ENCODE data around the gene ANKRD40. TPM values are rescaled to one million over a fixed set of nuclear protein-coding genes. Genes with fewer than 3 reads are reported as not detected.
A peak's percentile ranks its signal among the peaks of the same experiment; 100 is the strongest.

ANKRD40 gene
- total and polyA plus RNA-seq, 5 experiments from 2014 or later, result 2.8 to 39.5 (median 5.2) TPM

- DNase-seq, result no peak
- H3K4me1 Mint-ChIP-seq, result peaks cover 4 to 11% (median 9%) of the 10 kb centered on the region in 4 donors
- no peak overlapping the region for H3K4me3 Mint-ChIP-seq
- peaks cover 1 to 12% (median 4%) of the 10 kb centered on the region in 5 donors for H3K27me3 Mint-ChIP-seq
- POLR2A ChIA-PET, result no interaction called here
- peak overlapping the region in 2 of 10 donors; percentile 15 to 79 for H3K27ac Mint-ChIP-seq
- H3K36me3 Mint-ChIP-seq, result no peaks in the 10 kb centered on the region
- ATAC-seq, result no peak
- no peaks in the 10 kb centered on the region for H3K9me3 Mint-ChIP-seq
Measured at GRCh38 chr17:50661348-50661747, 46.4 kb downstream of the ANKRD40 start.

GRCh38 chr17:50660887-50661345 is 46.8 kb downstream of the ANKRD40 start:
- peaks cover 1 to 12% (median 4%) of the 10 kb centered on the region in 5 donors for H3K27me3 Mint-ChIP-seq
- H3K4me1 Mint-ChIP-seq, result peaks cover 4 to 11% (median 9%) of the 10 kb centered on the region in 4 donors
- POLR2A ChIA-PET, result interaction anchor here (0.6 kb wide), 1 partner anchor 44 kb away, joined by 3 read pairs; no protein-coding TSS in a partner anchor
- H3K27ac Mint-ChIP-seq, result peak overlapping the region in 2 of 10 donors; percentile 15 to 79
- no peak overlapping the region for H3K4me3 Mint-ChIP-seq
- H3K36me3 Mint-ChIP-seq, result no peaks in the 10 kb centered on the region
- ATAC-seq (no peak), DNase-seq (no peak)
- H3K9me3 Mint-ChIP-seq, result no peaks in the 10 kb centered on the region

- H3K27ac Mint-ChIP-seq, result peak overlapping the region in 1 of 10 donors; percentile 79
Measured at GRCh38 chr17:50660042-50660886, 47.5 kb downstream of the ANKRD40 start.

GRCh38 chr17:50659179-50659578 is 48.5 kb downstream of the ANKRD40 start:
- Mint-ChIP-seq H3K27me3 (peaks cover 1 to 12% (median 4%) of the 10 kb centered on the region in 5 donors), H3K36me3 (no peaks in the 10 kb centered on the region), H3K9me3 (peaks cover 0 to under 1% (median 0%) of the 10 kb centered on the region in 9 donors), H3K4me1 (peaks cover 4 to 11% (median 9%) of the 10 kb centered on the region in 4 donors), H3K27ac (no peak overlapping the region), H3K4me3 (no peak overlapping the region)
- POLR2A ChIA-PET, result no interaction called here
- no peak for ATAC-seq
- DNase-seq, result no peak

More at GRCh38 chr17:50660042-50660886, 47.5 kb downstream of the ANKRD40 start:
- Mint-ChIP-seq H3K36me3 (no peaks in the 10 kb centered on the region), H3K9me3 (no peaks in the 10 kb centered on the region), H3K4me1 (peaks cover 4 to 11% (median 9%) of the 10 kb centered on the region in 4 donors), H3K4me3 (no peak overlapping the region), H3K27me3 (peaks cover 1 to 12% (median 4%) of the 10 kb centered on the region in 5 donors)
- ATAC-seq, result no peak
- DNase-seq, result no peak
- POLR2A ChIA-PET, result interaction anchor here (0.6 kb wide), 1 partner anchor 44 kb away, joined by 3 read pairs; no protein-coding TSS in a partner anchor

GRCh38 chr17:50658616-50659015 is 49.1 kb downstream of the ANKRD40 start:
- Mint-ChIP-seq H3K4me1 (peaks cover 4 to 11% (median 7%) of the 10 kb centered on the region in 4 donors), H3K9me3 (peaks cover 0 to 6% (median 0%) of the 10 kb centered on the region in 9 donors), H3K27ac (no peak overlapping the region), H3K4me3 (no peak overlapping the region), H3K27me3 (peaks cover 1 to 12% (median 4%) of the 10 kb centered on the region in 5 donors), H3K36me3 (no peaks in the 10 kb centered on the region)
- DNase-seq (no peak), ATAC-seq (no peak)
- POLR2A ChIA-PET, result no interaction called here

GRCh38 chr17:50657627-50658026 is 50.1 kb downstream of the ANKRD40 start:
- Mint-ChIP-seq H3K4me1 (peaks cover 4 to 11% (median 7%) of the 10 kb centered on the region in 4 donors), H3K36me3 (no peaks in the 10 kb centered on the region), H3K27me3 (peaks cover under 1 to 12% (median 3%) of the 10 kb centered on the region in 5 donors), H3K27ac (no peak overlapping the region), H3K4me3 (no peak overlapping the region), H3K9me3 (peaks cover 0 to 6% (median 0%) of the 10 kb centered on the region in 9 donors)
- no peak for ATAC-seq
- POLR2A ChIA-PET, result no interaction called here
- DNase-seq, result no peak

DNA sequence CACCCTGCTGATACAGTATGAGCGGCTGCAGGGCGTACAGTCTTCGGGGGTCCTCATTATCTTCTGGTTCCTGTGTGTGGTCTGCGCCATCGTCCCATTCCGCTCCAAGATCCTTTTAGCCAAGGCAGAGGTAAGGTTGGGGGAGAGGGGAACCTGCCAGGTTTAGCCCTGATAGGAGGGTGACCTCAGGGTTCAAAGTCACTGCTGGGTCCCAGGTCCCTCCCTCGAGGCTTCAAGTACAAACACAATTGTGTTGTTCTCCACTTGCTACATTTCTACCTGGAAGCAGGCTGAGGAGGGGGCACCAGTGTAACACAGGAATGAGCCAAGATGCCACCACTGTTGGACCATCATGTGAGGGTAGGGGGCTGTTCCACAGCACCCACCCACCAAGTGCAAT is 50.7 kb downstream of the ANKRD40 start:
- no peak for DNase-seq
- POLR2A ChIA-PET, result no interaction called here
- no peak overlapping the region for H3K4me3 Mint-ChIP-seq
- H3K4me1 Mint-ChIP-seq, result peaks cover 4 to 11% (median 7%) of the 10 kb centered on the region in 4 donors
- ATAC-seq, result no peak
- peaks cover 0 to 12% (median 3%) of the 10 kb centered on the region in 5 donors for H3K27me3 Mint-ChIP-seq
- H3K9me3 Mint-ChIP-seq, result peaks cover 0 to 7% (median 0%) of the 10 kb centered on the region in 9 donors
- H3K36me3 Mint-ChIP-seq, result peaks cover 0 to 1% (median 1%) of the 10 kb centered on the region in 3 donors
- no peak overlapping the region for H3K27ac Mint-ChIP-seq

GRCh38 chr17:50656509-50656908 is 51.2 kb downstream of the ANKRD40 start:
- peaks cover 0 to 6% (median 3%) of the 10 kb centered on the region in 4 donors for H3K4me1 Mint-ChIP-seq
- peaks cover 0 to 12% (median 0%) of the 10 kb centered on the region in 9 donors for H3K9me3 Mint-ChIP-seq
- peaks cover 0 to 12% (median 3%) of the 10 kb centered on the region in 5 donors for H3K27me3 Mint-ChIP-seq
- H3K4me3 Mint-ChIP-seq, result no peak overlapping the region
- ATAC-seq, result no peak
- POLR2A ChIA-PET, result no interaction called here
- DNase-seq, result no peak
- no peak overlapping the region for H3K27ac Mint-ChIP-seq
- peaks cover 0 to 5% (median 2%) of the 10 kb centered on the region in 3 donors for H3K36me3 Mint-ChIP-seq

DNA sequence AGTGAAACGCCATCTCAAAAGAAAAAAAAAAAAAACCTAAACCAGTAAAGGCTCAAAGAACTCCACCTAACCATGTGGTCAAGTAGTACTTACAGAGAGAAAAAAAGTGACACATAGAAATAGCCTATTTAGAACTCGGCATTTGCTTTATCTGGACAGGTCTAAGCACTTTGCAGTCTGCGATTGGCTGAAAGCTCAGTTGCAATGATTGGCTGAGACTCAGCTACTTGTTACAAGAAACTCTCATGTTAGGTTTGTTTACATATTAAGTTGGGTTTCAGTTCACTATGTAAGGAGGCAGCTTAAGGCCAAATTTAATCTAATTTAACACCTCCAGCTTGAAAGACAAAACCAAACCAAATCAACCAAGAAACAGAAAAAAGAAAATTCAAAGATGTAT is 54.0 kb downstream of the ANKRD40 start:
- Mint-ChIP-seq H3K4me3 (no peak overlapping the region), H3K27me3 (peaks cover 2 to 12% (median 4%) of the 10 kb centered on the region in 5 donors), H3K9me3 (peaks cover 0 to 12% (median 0%) of the 10 kb centered on the region in 9 donors), H3K4me1 (peaks cover 0 to 2% (median 0%) of the 10 kb centered on the region in 4 donors), H3K27ac (no peak overlapping the region), H3K36me3 (peaks cover 0 to 5% (median 2%) of the 10 kb centered on the region in 3 donors)
- ATAC-seq, result no peak
- POLR2A ChIA-PET, result interaction anchor here (0.6 kb wide), 1 partner anchor 18 kb away, joined by 4 read pairs; no protein-coding TSS in a partner anchor
- no peak for DNase-seq

DNA sequence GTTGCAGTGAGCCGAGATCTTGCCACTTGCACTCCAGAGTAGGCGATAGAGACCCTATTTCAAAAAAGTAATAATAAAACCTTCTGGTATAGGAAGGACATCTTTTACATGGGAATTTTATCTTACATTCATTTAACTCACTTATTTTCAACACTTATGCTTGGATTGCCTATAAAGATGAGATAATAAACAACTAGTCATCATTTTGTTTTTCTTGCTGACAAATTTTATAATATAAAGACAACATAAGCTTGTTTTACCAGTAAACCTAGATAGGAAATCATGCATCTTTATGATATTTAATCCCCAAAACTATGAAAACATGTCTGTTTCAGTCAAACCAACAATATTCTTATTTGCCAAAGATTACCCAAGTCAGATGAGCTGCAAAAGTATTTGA is 56.1 kb downstream of the ANKRD40 start:
- no peak for ATAC-seq
- POLR2A ChIA-PET, result no interaction called here
- Mint-ChIP-seq H3K36me3 (peaks cover 0 to 5% (median 2%) of the 10 kb centered on the region in 3 donors), H3K27me3 (peaks cover 2 to 7% (median 5%) of the 10 kb centered on the region in 5 donors), H3K27ac (no peak overlapping the region), H3K9me3 (peaks cover 0 to 12% (median 0%) of the 10 kb centered on the region in 9 donors), H3K4me1 (no peaks in the 10 kb centered on the region), H3K4me3 (no peak overlapping the region)
- DNase-seq, result no peak

GRCh38 chr17:50649042-50649908 is 58.4 kb downstream of the ANKRD40 start:
- H3K27me3 Mint-ChIP-seq, result peaks cover 0 to 12% (median 7%) of the 10 kb centered on the region in 5 donors
- H3K27ac Mint-ChIP-seq, result no peak overlapping the region
- ATAC-seq (no peak), DNase-seq (no peak)
- peaks cover 0 to 12% (median 0%) of the 10 kb centered on the region in 9 donors for H3K9me3 Mint-ChIP-seq
- H3K4me3 Mint-ChIP-seq, result no peak overlapping the region
- H3K4me1 Mint-ChIP-seq, result no peaks in the 10 kb centered on the region
- peaks cover 0 to 5% (median 2%) of the 10 kb centered on the region in 3 donors for H3K36me3 Mint-ChIP-seq
- POLR2A ChIA-PET, result no interaction called here

DNA sequence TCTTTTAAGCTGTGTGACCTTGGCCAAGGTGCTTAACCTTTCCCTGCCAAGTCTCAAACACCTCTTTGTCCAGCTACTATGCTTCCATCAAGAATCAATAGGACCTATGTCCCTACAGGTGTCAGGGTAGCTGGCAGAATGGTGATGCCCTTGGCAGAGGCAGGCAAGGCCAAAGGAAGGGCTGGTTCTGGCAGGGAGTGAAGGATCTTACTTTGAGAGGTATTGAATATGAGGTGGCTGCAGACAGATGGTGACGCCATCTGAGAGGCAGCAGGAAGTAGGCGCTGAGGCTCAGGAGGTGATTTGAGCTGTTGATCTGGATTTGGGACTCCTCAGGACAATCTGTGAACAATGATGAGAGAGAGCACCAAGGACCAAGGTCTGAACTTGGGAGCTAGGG is 60.5 kb downstream of the ANKRD40 start:
- no peak for ATAC-seq
- peaks cover 0 to 5% (median 2%) of the 10 kb centered on the region in 3 donors for H3K36me3 Mint-ChIP-seq
- peak overlapping the region in 1 of 10 donors; percentile 53 for H3K27ac Mint-ChIP-seq
- H3K4me3 Mint-ChIP-seq, result no peak overlapping the region
- peak in 1 of 10 donors; percentile 14 for DNase-seq
- no peaks in the 10 kb centered on the region for H3K4me1 Mint-ChIP-seq
- peaks cover 0 to 6% (median 0%) of the 10 kb centered on the region in 9 donors for H3K9me3 Mint-ChIP-seq
- peaks cover 7 to 17% (median 9%) of the 10 kb centered on the region in 5 donors for H3K27me3 Mint-ChIP-seq
- POLR2A ChIA-PET, result no interaction called here

Data from naive thymus-derived CD8-positive, alpha-beta T cell (primary cell).